GM12891 (cell line): ENCODE results near the gene GSG1L2.
"Not testable (repeated sequence)": the region's sequence is repeated elsewhere in the genome, so short reads cannot be mapped to it uniquely, and the experiment has no call there.

Source experiments
- DNase-seq: peaks from one replicate; pipeline ENCODE4 v3.0.0; 2011; ENCODE audit warnings: low spot score; ENCODE audit not compliant: insufficient read length
- FAIRE-seq: peaks from 2 replicates; lab custom pipeline; 2011; peaks lifted over from hg19 to GRCh38; lab: Jason Lieb, UNC
- PAX5 ChIP-seq: IDR thresholded peaks from 2 replicates; pipeline ENCODE4 v1.6.1; 2011; ENCODE audit warnings: low read length, moderate library complexity, mild to moderate bottlenecking; ENCODE audit not compliant: insufficient read depth, severe bottlenecking
- POLR2A ChIP-seq: IDR thresholded peaks from 2 replicates; pipeline ENCODE4 v1.6.1; 2011; ENCODE audit warnings: low read depth, low read length, control low read depth
- POLR2AphosphoS5 ChIP-seq: IDR thresholded peaks from 2 replicates; pipeline ENCODE4 v1.6.1; 2011; ENCODE audit warnings: low read depth, low read length, control low read depth
- POU2F2 ChIP-seq: IDR thresholded peaks from 2 replicates; pipeline ENCODE4 v1.6.1; 2011; ENCODE audit warnings: low read depth, mild to moderate bottlenecking, control low read depth, low read length, moderate library complexity
- SPI1 ChIP-seq: IDR thresholded peaks from 2 replicates; pipeline ENCODE4 v1.6.1; 2011; ENCODE audit warnings: low read depth, low read length, control low read depth
- TAF1 ChIP-seq: IDR thresholded peaks from 2 replicates; pipeline ENCODE4 v1.6.1; 2011; ENCODE audit warnings: low read depth, low read length, control low read depth

The GSG1L2 gene

GRCh38 chr17:9792181-9792840 lies 29.6 kb downstream of the GSG1L2 start:
- FAIRE-seq (no peak), DNase-seq (no peak)
- TF ChIP-seq SPI1 (no peak), PAX5 (no peak), POLR2AphosphoS5 (no peak), POU2F2 (no peak), POLR2A (no peak), TAF1 (no peak)

DNA sequence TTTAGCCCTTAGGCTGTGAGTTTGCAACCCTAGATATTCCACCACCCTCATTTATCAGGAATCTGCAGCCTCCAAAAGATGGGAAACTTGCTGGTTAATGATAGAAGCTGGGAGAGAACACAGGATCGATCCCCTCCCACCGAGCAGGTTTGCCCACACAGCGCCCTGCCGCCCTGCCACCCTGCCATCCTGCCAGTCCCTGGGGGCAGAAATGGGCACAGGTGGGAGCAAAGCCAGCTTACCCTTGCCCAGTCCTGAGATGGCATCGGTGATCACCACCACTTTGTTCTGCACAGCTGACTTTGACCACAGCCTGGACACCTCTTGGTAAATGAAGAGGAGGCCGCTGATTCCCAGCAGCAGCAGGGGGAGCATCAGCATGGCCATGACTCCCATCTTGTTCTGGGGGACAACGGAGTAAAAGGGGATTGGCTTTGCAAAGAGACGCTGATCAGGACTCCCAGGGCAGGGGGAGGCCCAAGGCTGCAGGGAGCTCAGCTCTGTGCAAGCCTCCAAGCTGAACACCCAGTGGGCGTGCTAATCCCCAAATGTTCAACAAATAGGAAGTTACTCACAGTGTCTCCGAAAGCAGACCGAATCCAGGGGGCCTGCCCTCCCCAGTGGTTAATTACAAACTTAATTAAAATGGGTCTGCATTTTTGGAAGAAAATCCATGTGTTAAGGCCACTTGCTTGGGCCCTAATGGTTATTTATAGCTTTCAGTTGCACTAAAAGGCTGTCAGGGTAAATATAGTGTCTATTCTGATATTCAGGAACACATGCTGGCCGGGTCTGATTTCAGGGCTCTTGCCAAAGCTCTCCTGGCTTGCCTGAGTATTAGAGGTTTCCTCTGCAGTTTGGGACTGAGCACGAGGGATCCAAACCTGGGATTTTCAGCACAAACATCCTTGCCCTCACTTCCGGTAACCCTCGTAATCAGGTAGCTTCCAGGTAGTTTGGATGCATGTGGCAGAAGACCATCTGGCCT lies 30.7 kb downstream of the GSG1L2 start, which contains the start of gene DHRS7C:
TSS of gene DHRS7C (minus strand) at position 704 of the 988 bp plus-strand sequence. CDS start at position 396, 308 bp downstream.
- TF ChIP-seq POU2F2, result no peak
- no peak for TF ChIP-seq PAX5
- no peak for TF ChIP-seq POLR2A
- TF ChIP-seq TAF1, result no peak
- TF ChIP-seq SPI1, result no peak
- TF ChIP-seq POLR2AphosphoS5, result no peak
- no peak for FAIRE-seq
- no peak for DNase-seq

GRCh38 chr17:9790316-9790715 lies 31.6 kb downstream of the GSG1L2 start:
- DNase-seq (no peak), FAIRE-seq (no peak)
- TF ChIP-seq TAF1 (no peak), POLR2A (no peak), POU2F2 (no peak), SPI1 (no peak), PAX5 (no peak), POLR2AphosphoS5 (no peak)

DNA sequence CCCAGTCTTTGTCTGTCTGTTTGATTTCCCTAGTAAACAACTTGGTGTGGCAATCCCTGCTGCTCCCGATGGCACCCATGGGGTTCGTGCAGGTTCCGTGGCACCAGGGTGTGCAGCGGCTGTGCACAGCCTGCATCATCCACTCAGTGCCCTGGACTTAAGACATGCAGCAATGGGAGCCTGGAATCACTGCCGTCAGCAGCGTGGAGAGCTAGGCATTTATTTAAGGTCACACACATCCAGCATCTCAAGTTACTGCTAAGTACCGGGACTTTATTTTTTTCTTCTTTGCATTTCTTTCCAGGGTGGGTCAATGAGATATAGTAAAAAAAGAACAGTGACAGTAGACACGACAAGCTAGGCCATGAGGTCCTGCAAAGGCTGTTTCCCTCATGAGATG lies 33.3 kb downstream of the GSG1L2 start:
- FAIRE-seq (no peak), DNase-seq (no peak)
- TF ChIP-seq PAX5 (no peak), POLR2AphosphoS5 (no peak), SPI1 (no peak), POLR2A (no peak), TAF1 (no peak)

- no peak for TF ChIP-seq PAX5
- TF ChIP-seq POLR2AphosphoS5, result no peak
- TF ChIP-seq TAF1, result no peak
- TF ChIP-seq POU2F2, result no peak
- no peak for TF ChIP-seq POLR2A
- no peak for TF ChIP-seq SPI1
- FAIRE-seq (no peak), DNase-seq (no peak)
Observed at GRCh38 chr17:9784544-9784943, 37.3 kb downstream of the GSG1L2 start.

- not testable (repeated sequence) for DNase-seq, FAIRE-seq
Observed at GRCh38 chr17:9783465-9783864, 38.4 kb downstream of the GSG1L2 start.

DNA sequence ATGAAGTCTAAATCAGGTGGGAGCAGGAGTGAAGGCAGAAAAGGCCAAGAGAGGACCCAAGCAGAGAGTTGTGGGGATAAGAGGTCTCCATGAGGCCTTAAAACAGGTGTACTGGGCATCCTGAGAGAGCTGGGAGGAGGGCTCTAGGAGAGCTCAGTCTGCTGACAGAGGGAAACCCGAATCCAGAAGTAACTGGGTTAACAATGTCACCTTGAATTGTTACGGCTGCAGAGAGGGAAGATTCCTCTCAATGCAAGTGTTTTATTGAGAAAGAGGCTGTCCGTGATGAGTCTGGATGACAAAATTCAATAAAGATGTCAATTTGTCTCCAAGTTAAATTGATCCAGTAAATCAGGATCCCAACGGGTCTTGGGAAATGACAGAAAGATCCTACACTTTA lies 38.8 kb downstream of the GSG1L2 start:
- DNase-seq (no peak), FAIRE-seq (no peak)
- TF ChIP-seq PAX5 (no peak), TAF1 (no peak), POU2F2 (no peak), POLR2AphosphoS5 (no peak), POLR2A (no peak), SPI1 (no peak)

DNA sequence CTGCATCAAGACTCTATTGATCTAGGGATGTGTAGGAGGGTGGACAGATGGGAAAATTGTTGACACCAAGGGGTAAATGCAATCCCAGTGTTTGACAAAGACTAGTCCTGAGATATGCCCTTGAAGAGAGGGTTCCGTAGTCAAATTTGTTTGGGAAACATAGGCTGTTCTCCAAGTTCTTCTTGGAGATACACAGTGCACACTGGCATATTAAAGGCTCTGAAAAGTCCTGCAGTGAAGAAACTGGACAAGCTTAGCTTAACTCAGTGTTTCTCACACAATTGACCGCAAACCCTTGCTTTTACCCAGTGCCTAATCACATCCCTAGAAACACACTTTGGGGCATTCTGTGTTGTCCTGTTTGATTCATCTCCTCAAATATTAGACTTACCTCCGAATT lies 41.3 kb downstream of the GSG1L2 start:
- DNase-seq (no peak), FAIRE-seq (no peak)
- TF ChIP-seq TAF1, result no peak
- TF ChIP-seq POLR2AphosphoS5, result no peak
- no peak for TF ChIP-seq PAX5
- no peak for TF ChIP-seq POLR2A
- TF ChIP-seq POU2F2, result no peak
- TF ChIP-seq SPI1, result no peak

- DNase-seq, result no peak
- FAIRE-seq, result no peak
- no peak for TF ChIP-seq POLR2A
- TF ChIP-seq PAX5, result no peak
- TF ChIP-seq POU2F2, result no peak
- no peak for TF ChIP-seq SPI1
- no peak for TF ChIP-seq TAF1
- no peak for TF ChIP-seq POLR2AphosphoS5
Observed at GRCh38 chr17:9776911-9777310, 45.0 kb downstream of the GSG1L2 start.
